Measurements from ENCODE around the gene ARPC4. TPM values are rescaled to one million over a fixed set of nuclear protein-coding genes. Genes with fewer than 3 reads are reported as not detected.

The ARPC4 gene
- total RNA-seq, 1 experiment from 2014 or later: 152 TPM

DNA sequence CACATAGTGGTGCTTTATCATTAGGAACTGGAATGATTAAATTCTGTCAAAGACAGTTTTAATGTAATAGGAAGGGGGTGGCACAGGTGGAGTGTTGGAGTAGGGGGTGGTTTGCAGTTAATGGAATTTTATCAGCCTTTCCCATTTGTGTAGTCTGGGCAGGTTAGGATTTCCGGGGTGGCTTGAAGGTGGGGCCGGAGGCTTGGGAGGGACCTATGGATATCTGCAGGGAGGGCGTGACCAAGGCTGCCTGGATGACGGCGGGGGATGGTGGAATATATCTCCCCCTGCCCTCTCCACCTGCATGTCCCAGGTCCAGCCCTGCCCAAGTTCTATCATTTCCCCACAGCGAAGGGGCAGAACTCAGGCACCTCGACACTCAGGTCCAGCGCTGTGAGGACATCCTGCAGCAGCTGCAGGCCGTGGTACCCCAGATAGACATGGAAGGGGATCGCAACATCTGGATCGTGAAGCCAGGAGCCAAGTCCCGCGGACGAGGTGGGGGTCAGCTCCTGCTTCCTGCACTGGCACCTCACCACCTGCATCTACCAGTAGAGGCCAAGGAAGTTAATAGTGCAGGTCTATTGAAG lies 32.7 kb downstream of the ARPC4 start:
- ChIA-PET POLR2A (ENCODE audit: low non-redundant PET) (no interaction called here), CTCF (no interaction called here)
- Histone ChIP-seq H3K4me1 (ENCODE audit: insufficient read depth, low read length, poor library complexity, severe bottlenecking) (no peaks in the 10 kb centered on the region), H3K36me3 (ENCODE audit: insufficient read depth, low read length, poor library complexity, severe bottlenecking) (no peaks in the 10 kb centered on the region), H3K27me3 (replicated peaks; ENCODE audit: insufficient read depth, low read depth, low read length, poor library complexity) (no peaks in the 10 kb centered on the region), H3K9me3 (ENCODE audit: low read depth, low read length, poor library complexity, severe bottlenecking) (no peaks in the 10 kb centered on the region), H3K4me3 (ENCODE audit: low read depth, low read length, poor library complexity, severe bottlenecking) (no peak overlapping the region), H3K27ac (ENCODE audit: low read depth, low read length, poor library complexity, severe bottlenecking) (no peak overlapping the region)
- intact Hi-C loops (cut with micrococcal nuclease; ENCODE audit: unreplicated experiment): no loop called here
- DNase-seq (ENCODE audit: low spot score): no peak
- TF ChIP-seq, protein P1, sequence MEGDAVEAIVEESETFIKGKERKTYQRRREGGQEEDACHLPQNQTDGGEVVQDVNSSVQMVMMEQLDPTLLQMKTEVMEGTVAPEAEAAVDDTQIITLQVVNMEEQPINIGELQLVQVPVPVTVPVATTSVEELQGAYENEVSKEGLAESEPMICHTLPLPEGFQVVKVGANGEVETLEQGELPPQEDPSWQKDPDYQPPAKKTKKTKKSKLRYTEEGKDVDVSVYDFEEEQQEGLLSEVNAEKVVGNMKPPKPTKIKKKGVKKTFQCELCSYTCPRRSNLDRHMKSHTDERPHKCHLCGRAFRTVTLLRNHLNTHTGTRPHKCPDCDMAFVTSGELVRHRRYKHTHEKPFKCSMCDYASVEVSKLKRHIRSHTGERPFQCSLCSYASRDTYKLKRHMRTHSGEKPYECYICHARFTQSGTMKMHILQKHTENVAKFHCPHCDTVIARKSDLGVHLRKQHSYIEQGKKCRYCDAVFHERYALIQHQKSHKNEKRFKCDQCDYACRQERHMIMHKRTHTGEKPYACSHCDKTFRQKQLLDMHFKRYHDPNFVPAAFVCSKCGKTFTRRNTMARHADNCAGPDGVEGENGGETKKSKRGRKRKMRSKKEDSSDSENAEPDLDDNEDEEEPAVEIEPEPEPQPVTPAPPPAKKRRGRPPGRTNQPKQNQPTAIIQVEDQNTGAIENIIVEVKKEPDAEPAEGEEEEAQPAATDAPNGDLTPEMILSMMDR (conservative IDR thresholded peaks at IDR 0.05; ENCODE audit: low read depth, low read length): no peak
- TF ChIP-seq EZH2 (IDR thresholded peaks at IDR 0.05; ENCODE audit: borderline replicate concordance, low read depth, low read length, poor library complexity, severe bottlenecking): no peak
- no TSS peak for BruUV-seq (replicated peaks)

DNA sequence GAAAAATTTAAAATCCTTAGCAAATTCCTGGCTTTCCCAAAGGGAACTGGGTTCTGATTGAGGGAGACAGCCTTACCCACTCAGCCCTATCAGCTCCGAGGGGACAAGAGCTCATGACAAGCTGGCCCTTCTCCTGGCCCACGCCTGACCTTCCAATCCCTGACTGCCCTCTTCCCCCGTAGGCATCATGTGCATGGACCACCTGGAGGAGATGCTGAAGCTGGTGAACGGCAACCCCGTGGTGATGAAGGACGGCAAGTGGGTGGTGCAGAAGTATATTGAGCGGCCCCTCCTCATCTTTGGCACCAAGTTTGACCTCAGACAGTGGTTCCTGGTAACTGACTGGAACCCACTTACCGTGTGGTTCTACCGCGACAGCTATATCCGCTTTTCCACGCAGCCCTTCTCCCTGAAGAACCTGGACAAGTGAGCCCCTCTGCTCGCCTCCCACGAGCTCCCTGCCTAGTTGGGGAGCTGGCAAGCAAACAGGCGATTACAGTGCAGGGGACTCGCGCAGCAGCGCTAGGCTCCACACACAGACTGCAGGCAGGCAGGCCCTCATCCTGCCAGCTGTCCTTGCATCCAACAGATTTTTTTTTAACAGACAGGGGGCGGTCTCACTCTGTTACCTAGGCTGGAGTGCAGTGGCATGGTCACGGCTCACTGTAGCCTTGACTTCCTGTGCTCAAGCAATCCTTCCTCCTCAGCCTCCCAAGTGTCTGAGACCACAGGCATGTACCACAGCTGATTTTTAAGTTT lies 34.1 kb downstream of the ARPC4 start:
- peak; percentile 65 for DNase-seq (ENCODE audit: low spot score)
- ChIA-PET CTCF (interaction anchor here (0.7 to 0.9 kb wide), 2 partner anchors 19 to 917 kb away, joined by 7 read pairs; no protein-coding TSS in a partner anchor), POLR2A (ENCODE audit: low non-redundant PET) (interaction anchor here (0.6 kb wide), 1 partner anchor 9 kb away, joined by 4 read pairs; no protein-coding TSS in a partner anchor)
- BruUV-seq (replicated peaks): no TSS peak
- Histone ChIP-seq H3K36me3 (ENCODE audit: insufficient read depth, low read length, poor library complexity, severe bottlenecking) (no peaks in the 10 kb centered on the region), H3K9me3 (ENCODE audit: low read depth, low read length, poor library complexity, severe bottlenecking) (no peaks in the 10 kb centered on the region), H3K27ac (ENCODE audit: low read depth, low read length, poor library complexity, severe bottlenecking) (no peak overlapping the region), H3K27me3 (replicated peaks; ENCODE audit: insufficient read depth, low read depth, low read length, poor library complexity) (no peaks in the 10 kb centered on the region), H3K4me1 (ENCODE audit: insufficient read depth, low read length, poor library complexity, severe bottlenecking) (no peaks in the 10 kb centered on the region), H3K4me3 (ENCODE audit: low read depth, low read length, poor library complexity, severe bottlenecking) (no peak overlapping the region)
- TF ChIP-seq EZH2 (IDR thresholded peaks at IDR 0.05; ENCODE audit: borderline replicate concordance, low read depth, low read length, poor library complexity, severe bottlenecking): no peak
- TF ChIP-seq, protein P1 (conservative IDR thresholded peaks at IDR 0.05; ENCODE audit: low read depth, low read length): peak; percentile 56
- intact Hi-C loops (cut with micrococcal nuclease; ENCODE audit: unreplicated experiment): no loop called here

DNA sequence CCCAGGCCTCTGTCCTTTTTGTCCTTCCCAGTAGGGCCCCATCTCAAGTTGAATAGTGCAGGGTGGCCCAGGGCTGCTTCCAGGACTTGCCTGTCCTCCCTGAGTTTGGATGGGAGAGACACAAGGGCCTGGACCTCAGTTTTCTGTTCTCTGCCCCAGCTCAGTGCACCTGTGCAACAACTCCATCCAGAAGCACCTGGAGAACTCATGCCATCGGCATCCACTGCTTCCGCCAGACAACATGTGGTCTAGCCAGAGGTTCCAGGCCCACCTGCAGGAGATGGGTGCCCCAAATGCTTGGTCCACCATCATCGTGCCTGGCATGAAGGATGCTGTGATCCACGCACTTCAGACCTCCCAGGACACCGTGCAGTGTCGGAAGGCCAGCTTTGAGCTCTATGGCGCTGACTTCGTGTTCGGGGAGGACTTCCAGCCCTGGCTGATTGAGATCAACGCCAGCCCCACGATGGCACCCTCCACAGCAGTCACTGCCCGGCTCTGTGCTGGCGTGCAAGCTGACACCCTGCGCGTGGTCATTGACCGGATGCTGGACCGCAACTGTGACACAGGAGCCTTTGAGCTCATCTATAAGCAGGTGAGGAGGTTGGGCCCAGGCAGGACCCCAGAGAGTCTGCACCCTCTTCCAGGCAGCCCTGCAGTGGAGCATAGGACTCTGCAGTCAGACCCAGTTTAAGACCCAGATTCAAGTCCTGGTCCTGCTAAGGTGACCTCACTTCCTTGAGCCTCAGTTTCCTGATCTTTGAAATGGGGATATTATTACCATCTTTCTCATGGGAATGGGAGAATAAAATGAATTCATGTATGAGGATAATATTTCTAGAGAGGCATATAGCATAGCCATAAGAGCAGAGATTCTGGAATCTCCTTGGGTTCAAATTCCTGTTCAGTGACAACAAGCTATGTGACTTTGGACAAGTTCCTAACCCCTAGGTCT lies 36.2 kb downstream of the ARPC4 start:
- intact Hi-C loops (cut with micrococcal nuclease; ENCODE audit: unreplicated experiment): no loop called here
- DNase-seq (ENCODE audit: low spot score): no peak
- ChIA-PET CTCF (no interaction called here), POLR2A (ENCODE audit: low non-redundant PET) (no interaction called here)
- H3K4me3 ChIP-seq (ENCODE audit: low read depth, low read length, poor library complexity, severe bottlenecking): no peak overlapping the region
- no peaks in the 10 kb centered on the region for H3K4me1 ChIP-seq (ENCODE audit: insufficient read depth, low read length, poor library complexity, severe bottlenecking)
- no peak overlapping the region for H3K27ac ChIP-seq (ENCODE audit: low read depth, low read length, poor library complexity, severe bottlenecking)
- no peaks in the 10 kb centered on the region for H3K27me3 ChIP-seq (replicated peaks; ENCODE audit: insufficient read depth, low read depth, low read length, poor library complexity)
- H3K9me3 ChIP-seq (ENCODE audit: low read depth, low read length, poor library complexity, severe bottlenecking): no peaks in the 10 kb centered on the region
- no TSS peak for BruUV-seq (replicated peaks)
- H3K36me3 ChIP-seq (ENCODE audit: insufficient read depth, low read length, poor library complexity, severe bottlenecking): no peaks in the 10 kb centered on the region
- TF ChIP-seq, protein P1 (conservative IDR thresholded peaks at IDR 0.05; ENCODE audit: low read depth, low read length): no peak
- no peak for TF ChIP-seq EZH2 (IDR thresholded peaks at IDR 0.05; ENCODE audit: borderline replicate concordance, low read depth, low read length, poor library complexity, severe bottlenecking)

All from A673 (cell line).